Activated CD4-positive, alpha-beta T cell treated with anti-CD3 and anti-CD28 coated beads, Interleukin-2, amount 50 U/mL, for 16 hours (primary cell): ENCODE measurements around the gene ISG15.
"Not testable (repeated sequence)": the region's sequence is repeated elsewhere in the genome, so short reads cannot be mapped to it uniquely, and the experiment has no call there.

Source experiments
- DNase-seq: peaks from one replicate; pipeline ENCODE4 v3.0.0-alpha.2; 2020

The ISG15 gene

GRCh38 chr1:1046767-1047166 lies 33.5 kb downstream of the ISG15 start:
- DNase-seq = no peak

DNA sequence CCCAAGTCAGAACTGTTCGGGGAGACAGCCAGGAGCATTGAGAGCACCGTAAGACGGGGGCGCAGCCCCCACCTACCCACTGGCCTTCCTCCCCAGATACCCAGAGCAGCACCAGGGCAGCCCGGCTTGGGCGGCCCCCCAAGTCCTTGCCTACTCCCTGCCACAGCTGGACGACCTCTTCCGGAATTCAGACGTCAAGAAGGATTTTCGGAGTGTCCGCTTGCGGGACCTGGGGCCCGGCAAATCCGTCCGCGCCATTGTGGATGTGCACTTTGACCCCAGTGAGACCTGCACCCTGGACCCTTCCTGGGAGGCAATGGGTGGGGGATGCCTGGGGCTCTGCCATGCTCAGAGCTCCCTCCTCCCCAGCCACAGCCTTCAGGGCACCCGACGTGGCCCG lies 34.1 kb downstream of the ISG15 start:
- DNase-seq = no peak

GRCh38 chr1:1047963-1048362 lies 34.7 kb downstream of the ISG15 start:
- no peak for DNase-seq

GRCh38 chr1:1048765-1049164 lies 35.5 kb downstream of the ISG15 start:
- no peak for DNase-seq

DNA sequence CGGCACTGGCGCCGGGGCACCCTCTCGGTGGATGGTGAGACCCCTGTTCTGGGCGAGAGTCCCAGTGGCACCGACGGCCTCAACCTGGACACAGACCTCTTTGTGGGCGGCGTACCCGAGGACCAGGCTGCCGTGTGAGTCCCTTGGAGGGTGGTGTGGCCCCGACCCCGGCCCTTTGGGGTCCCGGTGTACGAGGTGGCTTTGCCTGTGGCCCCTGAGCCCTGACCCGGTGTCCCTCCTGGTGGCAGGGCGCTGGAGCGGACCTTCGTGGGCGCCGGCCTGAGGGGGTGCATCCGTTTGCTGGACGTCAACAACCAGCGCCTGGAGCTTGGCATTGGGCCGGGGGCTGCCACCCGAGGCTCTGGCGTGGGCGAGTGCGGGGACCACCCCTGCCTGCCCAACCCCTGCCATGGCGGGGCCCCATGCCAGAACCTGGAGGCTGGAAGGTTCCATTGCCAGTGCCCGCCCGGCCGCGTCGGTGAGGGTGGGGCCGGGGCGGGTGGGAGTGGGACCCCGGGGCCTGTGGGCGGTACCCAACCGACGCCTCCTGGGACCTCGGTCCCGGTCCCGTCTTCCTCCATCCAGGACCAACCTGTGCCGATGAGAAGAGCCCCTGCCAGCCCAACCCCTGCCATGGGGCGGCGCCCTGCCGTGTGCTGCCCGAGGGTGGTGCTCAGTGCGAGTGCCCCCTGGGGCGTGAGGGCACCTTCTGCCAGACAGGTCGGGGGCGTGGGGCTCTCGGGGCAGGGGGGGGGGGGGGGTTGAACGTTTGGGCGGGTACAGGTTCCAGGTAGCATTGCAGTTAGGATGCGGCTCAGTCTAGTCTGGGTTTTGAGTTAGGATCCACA lies 36.2 kb downstream of the ISG15 start:
- DNase-seq = no peak

- no peak for DNase-seq
Measured at GRCh38 chr1:1050577-1051052, 37.3 kb downstream of the ISG15 start.

- no peak for DNase-seq
Measured at GRCh38 chr1:1051127-1051810, 38.0 kb downstream of the ISG15 start.

GRCh38 chr1:1052003-1052840 lies 38.9 kb downstream of the ISG15 start:
- DNase-seq = no peak

GRCh38 chr1:1053022-1053421 lies 39.7 kb downstream of the ISG15 start:
- DNase-seq = no peak

DNA sequence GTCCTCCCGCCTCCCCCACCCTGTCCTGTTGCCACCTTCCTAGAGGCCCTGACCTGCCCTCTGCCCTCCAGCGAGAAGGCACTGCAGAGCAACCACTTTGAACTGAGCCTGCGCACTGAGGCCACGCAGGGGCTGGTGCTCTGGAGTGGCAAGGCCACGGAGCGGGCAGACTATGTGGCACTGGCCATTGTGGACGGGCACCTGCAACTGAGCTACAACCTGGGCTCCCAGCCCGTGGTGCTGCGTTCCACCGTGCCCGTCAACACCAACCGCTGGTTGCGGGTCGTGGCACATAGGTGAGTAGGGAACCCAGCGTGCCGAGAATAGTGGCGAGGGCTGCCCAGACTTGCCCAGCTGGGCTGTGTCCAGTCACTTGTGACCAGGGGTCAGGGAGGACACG lies 40.4 kb downstream of the ISG15 start:
- no peak for DNase-seq

GRCh38 chr1:1054099-1054700 lies 40.9 kb downstream of the ISG15 start:
- no peak for DNase-seq

DNA sequence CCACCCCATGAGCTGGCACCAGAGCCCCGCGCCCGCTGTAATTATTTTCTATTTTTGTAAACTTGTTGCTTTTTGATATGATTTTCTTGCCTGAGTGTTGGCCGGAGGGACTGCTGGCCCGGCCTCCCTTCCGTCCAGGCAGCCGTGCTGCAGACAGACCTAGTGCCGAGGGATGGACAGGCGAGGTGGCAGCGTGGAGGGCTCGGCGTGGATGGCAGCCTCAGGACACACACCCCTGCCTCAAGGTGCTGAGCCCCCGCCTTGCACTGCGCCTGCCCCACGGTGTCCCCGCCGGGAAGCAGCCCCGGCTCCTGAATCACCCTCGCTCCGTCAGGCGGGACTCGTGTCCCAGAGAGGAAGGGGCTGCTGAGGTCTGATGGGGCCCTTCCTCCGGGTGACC lies 41.7 kb downstream of the ISG15 start:
- DNase-seq = no peak

GRCh38 chr1:1055841-1056736 lies 42.8 kb downstream of the ISG15 start:
- no peak for DNase-seq

DNA sequence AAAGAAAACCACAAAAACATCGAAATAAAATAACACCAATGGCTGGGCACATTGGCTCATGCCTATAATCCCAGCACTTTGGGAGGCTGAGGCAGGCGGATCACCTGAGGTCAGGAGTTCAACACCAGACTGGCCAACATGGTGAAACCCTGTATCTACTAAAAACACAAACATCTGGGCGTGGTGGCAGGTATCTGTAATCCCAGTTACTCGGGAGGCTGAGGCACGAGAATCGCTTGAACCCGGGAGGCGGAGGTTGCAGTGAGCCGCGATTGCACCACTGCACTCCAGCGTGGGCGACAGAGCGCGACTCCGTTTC lies 44.4 kb downstream of the ISG15 start:
- not testable (repeated sequence) for DNase-seq

DNA sequence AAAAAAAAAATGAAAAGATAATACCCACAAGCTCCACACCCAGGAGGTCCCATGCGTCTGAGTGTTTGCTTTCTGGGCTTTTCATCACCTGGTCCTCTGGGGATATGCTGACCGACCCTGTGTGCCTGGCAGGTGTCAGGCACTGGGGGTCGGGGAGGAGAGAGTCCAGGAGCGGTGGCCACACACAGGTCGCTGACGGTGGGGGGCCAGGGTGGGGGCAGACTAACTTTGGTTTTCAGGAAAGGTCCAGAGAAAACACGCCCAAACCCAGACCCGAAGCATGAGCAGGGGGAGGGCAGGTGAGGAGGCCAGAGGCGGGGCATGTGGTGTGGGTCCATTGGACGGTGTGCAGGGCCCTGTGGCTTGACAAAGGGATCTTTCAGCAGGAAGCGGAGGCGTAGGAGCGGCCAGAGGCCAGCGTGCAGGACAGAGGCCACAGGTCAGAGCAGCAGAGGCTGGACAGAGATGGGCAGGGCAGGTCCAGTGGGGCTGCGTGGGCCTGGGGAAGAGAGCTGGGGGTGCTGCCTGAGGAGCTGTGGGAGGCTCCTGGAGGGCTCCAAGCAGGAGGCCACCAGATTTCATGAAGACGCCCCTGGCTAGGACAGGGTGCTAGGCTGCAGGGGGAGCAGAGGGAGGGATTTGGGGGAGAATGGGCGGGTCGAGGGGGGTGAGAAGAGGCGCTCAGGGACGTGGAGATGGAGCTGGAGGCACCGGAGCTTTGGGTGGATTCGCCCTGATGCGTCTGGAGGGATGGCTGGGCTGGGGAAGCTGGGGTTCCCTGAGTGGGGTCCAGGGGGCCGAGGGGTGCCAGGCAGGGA lies 45.0 kb downstream of the ISG15 start:
- DNase-seq = no peak

DNA sequence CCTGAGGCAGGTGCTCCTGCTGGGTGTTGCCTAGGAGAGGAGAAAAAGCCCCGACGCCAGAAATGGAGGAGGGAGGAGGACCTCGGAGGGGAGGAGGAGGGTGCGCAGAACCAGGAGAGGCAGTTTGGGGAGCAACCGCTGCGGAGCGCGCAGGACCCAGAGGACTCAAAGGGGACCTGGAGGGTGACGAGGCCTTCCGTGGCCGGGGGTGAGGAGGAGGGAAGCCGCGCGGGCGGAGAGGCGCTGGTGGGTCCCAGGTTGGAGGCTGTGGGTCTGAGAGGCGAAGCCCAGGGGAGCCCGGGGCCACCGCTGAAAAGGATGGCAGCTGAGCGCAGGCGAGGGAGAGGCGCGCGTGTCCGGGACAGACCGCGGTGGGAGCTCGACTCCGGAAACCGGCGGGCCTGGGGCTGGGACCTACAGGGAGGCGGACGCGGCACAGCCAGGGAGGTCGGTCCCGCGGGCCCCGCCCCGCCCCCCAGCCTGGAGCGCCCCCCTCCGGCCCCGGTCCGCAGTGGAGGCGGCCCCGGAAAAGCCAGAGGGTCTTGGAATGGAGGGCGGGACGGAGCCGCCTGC lies 45.7 kb downstream of the ISG15 start:
- peak; percentile 40 for DNase-seq

DNA sequence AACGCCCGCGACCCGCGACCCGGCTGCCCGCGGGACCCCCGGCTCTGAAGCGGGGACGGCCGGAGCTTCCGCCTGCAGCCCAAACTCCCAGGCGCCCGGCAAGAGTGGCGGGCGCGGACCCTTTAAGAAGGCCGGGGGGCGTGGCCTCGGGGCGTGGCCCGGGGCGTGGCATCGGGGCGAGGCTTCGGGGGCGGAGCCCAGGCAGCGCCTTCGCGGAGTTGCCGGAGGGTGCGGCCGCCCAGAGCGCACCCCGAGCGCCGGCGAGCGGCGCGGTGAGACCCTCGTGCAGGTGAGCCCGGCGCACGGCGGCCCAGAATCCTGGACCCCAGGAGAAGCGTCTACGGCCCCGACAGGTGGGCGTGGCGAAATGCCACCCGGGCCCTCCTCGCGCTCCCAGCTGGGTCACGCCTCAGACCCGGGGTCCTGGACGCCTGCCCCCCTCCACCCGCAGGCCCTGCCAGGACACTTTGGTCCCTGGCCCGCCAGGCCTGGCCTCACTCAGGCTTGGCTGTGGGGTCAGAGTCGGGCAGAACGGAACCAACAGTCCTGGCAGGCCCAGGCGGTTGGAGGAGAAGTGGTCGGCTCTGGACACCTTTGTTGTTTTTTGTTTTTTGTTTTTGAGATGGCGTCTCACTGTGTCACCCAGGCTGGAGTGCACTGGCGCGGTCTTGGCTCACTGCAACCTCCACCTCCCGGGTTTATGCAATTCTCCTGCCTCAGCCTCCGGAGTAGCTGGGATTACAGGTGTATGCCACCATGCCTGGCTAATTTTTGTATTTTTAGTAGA lies 46.4 kb downstream of the ISG15 start:
- peak; percentile 92 for DNase-seq

GRCh38 chr1:1060281-1061000 lies 47.1 kb downstream of the ISG15 start:
- no peak for DNase-seq

DNA sequence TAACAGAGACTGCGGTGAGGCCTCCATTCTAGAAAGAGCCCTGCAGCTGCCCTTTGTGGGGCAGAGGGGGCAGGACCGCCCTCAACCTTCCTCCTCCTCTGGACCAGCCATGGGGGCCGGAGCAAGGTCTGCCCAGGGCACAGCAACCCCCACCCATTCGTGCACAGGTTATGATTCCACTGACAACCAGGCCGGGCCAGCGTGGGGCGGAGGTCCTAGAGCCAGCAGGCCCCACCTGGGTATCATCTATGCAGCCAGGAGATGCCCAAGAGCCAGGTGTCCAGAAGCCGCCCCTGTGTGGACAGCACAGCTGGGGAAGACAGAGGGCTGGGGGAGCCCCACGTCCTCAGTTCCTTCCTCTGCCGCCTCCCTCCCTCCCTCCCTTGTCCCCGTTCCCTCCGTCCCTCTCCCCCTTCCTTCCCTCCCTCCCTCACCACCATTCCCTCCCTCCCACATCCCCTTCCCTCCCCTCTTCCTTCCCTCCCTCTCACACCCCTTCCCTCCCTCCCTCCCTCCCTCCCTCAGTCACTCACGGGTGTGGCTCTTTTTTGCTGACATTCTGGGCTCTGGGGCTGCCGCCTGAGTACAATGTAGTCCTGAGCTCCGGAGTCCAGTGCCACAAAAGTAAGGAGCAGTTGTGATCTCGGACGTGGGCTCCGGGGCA lies 48.5 kb downstream of the ISG15 start:
- no peak for DNase-seq
